ENCODE results near the gene XPR1. TPM values are rescaled to one million over a fixed set of nuclear protein-coding genes. Genes with fewer than 3 reads are reported as not detected.

Gene XPR1
- total RNA-seq (10 to 100 TPM; 13.0 to 16.2 (median 14.7) TPM), total RNA-seq (31.3 to 82.5 (median 48.6) reads per million in 29 experiments)
- 13.6 TPM for total RNA-seq (2013)

DNA sequence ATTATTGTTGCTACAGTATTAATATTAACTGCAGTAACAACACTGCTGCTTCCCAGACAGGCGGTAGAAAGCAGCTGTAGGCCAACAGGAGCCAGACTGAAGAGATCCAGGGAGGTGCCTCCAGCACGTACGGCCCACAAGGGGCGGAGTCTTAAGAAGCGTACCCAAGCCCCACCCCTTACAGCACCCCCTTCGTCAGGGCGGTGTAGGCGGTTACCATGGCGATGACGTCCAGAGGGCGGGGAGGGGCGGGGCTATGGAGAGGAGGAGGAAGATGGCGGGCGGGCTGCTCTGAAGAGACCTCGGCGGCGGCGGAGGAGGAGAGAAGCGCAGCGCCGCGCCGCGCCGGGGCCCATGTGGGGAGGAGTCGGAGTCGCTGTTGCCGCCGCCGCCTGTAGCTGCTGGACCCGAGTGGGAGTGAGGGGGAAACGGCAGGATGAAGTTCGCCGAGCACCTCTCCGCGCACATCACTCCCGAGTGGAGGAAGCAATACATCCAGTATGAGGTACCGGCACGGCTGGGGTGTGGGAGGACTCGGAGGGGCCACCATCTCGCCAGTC lies at the start of gene XPR1:
Gene XPR1 (plus strand): TSS at position 257 of the 560 bp plus-strand sequence. CDS start 180 bp downstream, at position 437.
- DNase-seq (peak; percentile 94 to 100 (median 99)), ATAC-seq (replicated peaks in 1 of 4) (peak; percentile 93 to 98 (median 94))
- H3K9me3 ChIP-seq, result no peaks in the 10 kb centered on the region
- peak within 1 kb of the TSS; percentile 92 for H3K27ac ChIP-seq (ENCODE audit: low read length)
- Mint-ChIP-seq H3K27me3 (peaks cover 0 to 6% of the 10 kb centered on the region in 2 donors), H3K27ac (peak within 1 kb of the TSS; percentile 79 to 90), H3K4me3 (peak within 1 kb of the TSS in 1 of 3 donors; percentile 28), H3K9me3 (no peaks in the 10 kb centered on the region), H3K4me1 (peaks cover 0 to 13% (median 11%) of the 10 kb centered on the region in 3 donors), H3K36me3 (peaks cover 4% of the 10 kb centered on the region)
- ChIA-PET CTCF (interaction anchor here (0.6 to 1.4 kb wide), 7 partner anchors 24 to 1757 kb away, joined by 3 to 4 read pairs (median 4); no protein-coding TSS in a partner anchor), POLR2A (interaction anchor here in 1 of 2 donors (1.1 kb wide), 2 partner anchors 128 to 396 kb away, joined by 3 to 4 read pairs; no protein-coding TSS in a partner anchor)
- WGBS (ENCODE audit: insufficient coverage), result under 1% methylated on average over 34 of the region's 41 CpGs
- peaks cover 6 to 15% of the 10 kb centered on the region in 2 experiments for H3K4me1 ChIP-seq (ENCODE audit: control insufficient read depth in 1 of 2, extremely low read depth in 1 of 2, insufficient read depth in 2 of 2, low read length in 2 of 2)
- peaks cover 0 to 2% of the 10 kb centered on the region in 2 experiments for H3K27me3 ChIP-seq (replicated peaks in 1 of 2; ENCODE audit: control insufficient read depth in 2 of 2, extremely low read depth in 1 of 2, insufficient read depth in 2 of 2, low read length in 1 of 2)
- no peaks in the 10 kb centered on the region for H3K36me3 ChIP-seq (ENCODE audit: control insufficient read depth in 2 of 2, extremely low read depth in 1 of 2, insufficient read depth in 1 of 2, low read length in 1 of 2)
- peak within 1 kb of the TSS; percentile 91 to 98 for H3K4me3 ChIP-seq (ENCODE audit: control insufficient read depth in 1 of 2, extremely low read depth in 1 of 2, low read length in 1 of 2)

- Histone ChIP-seq H3K9me3 (no peaks in the 10 kb centered on the region), H3K4me1 (ENCODE audit: control insufficient read depth in 1 of 2, extremely low read depth in 1 of 2, insufficient read depth in 2 of 2, low read length in 2 of 2) (no peaks in the 10 kb centered on the region), H3K27me3 (replicated peaks in 1 of 2; ENCODE audit: control insufficient read depth in 2 of 2, extremely low read depth in 1 of 2, insufficient read depth in 2 of 2, low read length in 1 of 2) (no peaks in the 10 kb centered on the region), H3K27ac (ENCODE audit: low read length) (no peak overlapping the region), H3K36me3 (ENCODE audit: control insufficient read depth in 2 of 2, extremely low read depth in 1 of 2, insufficient read depth in 1 of 2, low read length in 1 of 2) (no peaks in the 10 kb centered on the region), H3K4me3 (ENCODE audit: control insufficient read depth in 1 of 2, extremely low read depth in 1 of 2, low read length in 1 of 2) (no peak overlapping the region)
- Mint-ChIP-seq H3K27ac (peak overlapping the region in 1 of 2 donors; percentile 70), H3K36me3 (no peaks in the 10 kb centered on the region), H3K4me1 (peaks cover 5 to 14% (median 9%) of the 10 kb centered on the region in 3 donors), H3K4me3 (no peak overlapping the region), H3K27me3 (peaks cover 0 to 6% of the 10 kb centered on the region in 2 donors), H3K9me3 (peaks cover 0 to 5% (median 0%) of the 10 kb centered on the region in 3 donors)
- 97% methylated on average over 5 of the region's 8 CpGs for WGBS (ENCODE audit: insufficient coverage)
- ChIA-PET CTCF (interaction anchor here (0.6 to 0.7 kb wide), 2 partner anchors 35 to 276 kb away, joined by 3 read pairs; no protein-coding TSS in a partner anchor), POLR2A (no interaction called here)
- no peak for DNase-seq
- ATAC-seq (replicated peaks in 1 of 4), result no peak
These were observed 47.0 kb upstream of the XPR1 start for GRCh38 chr1:180584869-180585268.

DNA sequence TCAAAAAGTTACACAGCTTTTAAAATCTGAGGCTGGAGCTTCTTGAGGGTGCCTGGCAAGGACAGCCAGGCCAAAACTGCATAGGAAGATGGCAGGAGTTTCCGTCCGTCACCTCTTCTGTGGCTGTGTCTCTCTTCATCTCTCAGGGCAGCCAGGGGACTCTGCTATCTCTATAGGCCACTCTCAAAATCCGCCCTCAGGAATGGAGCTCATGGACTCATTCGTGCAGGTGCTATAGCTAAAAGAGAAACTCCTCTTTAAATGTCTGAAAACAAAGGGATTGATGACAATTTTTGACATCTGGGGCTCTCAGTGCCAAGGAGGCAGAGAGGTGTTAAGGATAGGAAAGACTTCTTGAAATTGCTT lies 45.8 kb upstream of the XPR1 start:
- no peak overlapping the region for H3K27ac Mint-ChIP-seq
- H3K4me1 ChIP-seq (ENCODE audit: control insufficient read depth in 1 of 2, extremely low read depth in 1 of 2, insufficient read depth in 2 of 2, low read length in 2 of 2), result no peaks in the 10 kb centered on the region
- no peaks in the 10 kb centered on the region for H3K36me3 Mint-ChIP-seq
- H3K4me3 ChIP-seq (ENCODE audit: control insufficient read depth in 1 of 2, extremely low read depth in 1 of 2, low read length in 1 of 2), result no peak overlapping the region
- no peak overlapping the region for H3K4me3 Mint-ChIP-seq
- no peaks in the 10 kb centered on the region for H3K27me3 ChIP-seq (replicated peaks in 1 of 2; ENCODE audit: control insufficient read depth in 2 of 2, extremely low read depth in 1 of 2, insufficient read depth in 2 of 2, low read length in 1 of 2)
- H3K9me3 Mint-ChIP-seq, result peaks cover 0 to 5% (median 0%) of the 10 kb centered on the region in 3 donors
- DNase-seq (no peak), ATAC-seq (replicated peaks in 1 of 4) (no peak)
- H3K27me3 Mint-ChIP-seq, result peaks cover 0 to 6% of the 10 kb centered on the region in 2 donors
- no peaks in the 10 kb centered on the region for H3K36me3 ChIP-seq (ENCODE audit: control insufficient read depth in 2 of 2, extremely low read depth in 1 of 2, insufficient read depth in 1 of 2, low read length in 1 of 2)
- peaks cover 5 to 14% (median 9%) of the 10 kb centered on the region in 3 donors for H3K4me1 Mint-ChIP-seq
- H3K27ac ChIP-seq (ENCODE audit: low read length), result no peak overlapping the region
- ChIA-PET CTCF (interaction anchor here in 1 of 2 donors (0.5 to 1.3 kb wide), 2 partner anchors 45 to 278 kb away, joined by 3 to 4 read pairs; no protein-coding TSS in a partner anchor), POLR2A (no interaction called here)
- 100% methylated on average over 2 of the region's 4 CpGs for WGBS (ENCODE audit: insufficient coverage)
- no peaks in the 10 kb centered on the region for H3K9me3 ChIP-seq

- ChIA-PET CTCF (interaction anchor here in 1 of 2 donors (1.3 kb wide), 1 partner anchor 277 kb away, joined by 4 read pairs; no protein-coding TSS in a partner anchor), POLR2A (no interaction called here)
- Histone ChIP-seq H3K9me3 (no peaks in the 10 kb centered on the region), H3K27me3 (replicated peaks in 1 of 2; ENCODE audit: control insufficient read depth in 2 of 2, extremely low read depth in 1 of 2, insufficient read depth in 2 of 2, low read length in 1 of 2) (no peaks in the 10 kb centered on the region), H3K27ac (ENCODE audit: low read length) (no peak overlapping the region), H3K4me1 (ENCODE audit: control insufficient read depth in 1 of 2, extremely low read depth in 1 of 2, insufficient read depth in 2 of 2, low read length in 2 of 2) (no peaks in the 10 kb centered on the region), H3K4me3 (ENCODE audit: control insufficient read depth in 1 of 2, extremely low read depth in 1 of 2, low read length in 1 of 2) (no peak overlapping the region), H3K36me3 (ENCODE audit: control insufficient read depth in 2 of 2, extremely low read depth in 1 of 2, insufficient read depth in 1 of 2, low read length in 1 of 2) (no peaks in the 10 kb centered on the region)
- 33% methylated on average over 1 of the region's 1 CpG for WGBS (ENCODE audit: insufficient coverage)
- ATAC-seq (replicated peaks in 1 of 4) (no peak), DNase-seq (no peak)
- Mint-ChIP-seq H3K36me3 (no peaks in the 10 kb centered on the region), H3K27me3 (peaks cover 0 to 6% of the 10 kb centered on the region in 2 donors), H3K4me3 (no peak overlapping the region), H3K4me1 (peaks cover 5 to 14% (median 9%) of the 10 kb centered on the region in 3 donors), H3K9me3 (peaks cover 0 to 5% (median 0%) of the 10 kb centered on the region in 3 donors), H3K27ac (no peak overlapping the region)
These were observed 45.1 kb upstream of the XPR1 start for GRCh38 chr1:180586671-180587155.

GRCh38 chr1:180588121-180588520 lies 43.7 kb upstream of the XPR1 start:
- no peaks in the 10 kb centered on the region for H3K36me3 Mint-ChIP-seq
- H3K27me3 Mint-ChIP-seq, result peaks cover 0 to 6% of the 10 kb centered on the region in 2 donors
- ChIA-PET POLR2A (no interaction called here), CTCF (no interaction called here)
- H3K27ac Mint-ChIP-seq, result no peak overlapping the region
- Histone ChIP-seq H3K9me3 (no peaks in the 10 kb centered on the region), H3K27me3 (replicated peaks in 1 of 2; ENCODE audit: control insufficient read depth in 2 of 2, extremely low read depth in 1 of 2, insufficient read depth in 2 of 2, low read length in 1 of 2) (no peaks in the 10 kb centered on the region), H3K4me1 (ENCODE audit: control insufficient read depth in 1 of 2, extremely low read depth in 1 of 2, insufficient read depth in 2 of 2, low read length in 2 of 2) (no peaks in the 10 kb centered on the region), H3K36me3 (ENCODE audit: control insufficient read depth in 2 of 2, extremely low read depth in 1 of 2, insufficient read depth in 1 of 2, low read length in 1 of 2) (no peaks in the 10 kb centered on the region), H3K4me3 (ENCODE audit: control insufficient read depth in 1 of 2, extremely low read depth in 1 of 2, low read length in 1 of 2) (no peak overlapping the region), H3K27ac (ENCODE audit: low read length) (no peak overlapping the region)
- DNase-seq (no peak), ATAC-seq (replicated peaks in 1 of 4) (no peak)
- H3K4me1 Mint-ChIP-seq, result peaks cover 5 to 14% (median 9%) of the 10 kb centered on the region in 3 donors
- no peak overlapping the region for H3K4me3 Mint-ChIP-seq
- peaks cover 0 to 5% (median 0%) of the 10 kb centered on the region in 3 donors for H3K9me3 Mint-ChIP-seq
- WGBS (ENCODE audit: insufficient coverage), result no CpG with 5 or more reads among the region's 2 CpGs

GRCh38 chr1:180590889-180591288 lies 40.9 kb upstream of the XPR1 start:
- Mint-ChIP-seq H3K27ac (no peak overlapping the region), H3K36me3 (no peaks in the 10 kb centered on the region), H3K27me3 (peaks cover 2 to 3% of the 10 kb centered on the region in 2 donors), H3K4me1 (peaks cover 0 to 4% (median 0%) of the 10 kb centered on the region in 3 donors), H3K9me3 (peaks cover 0 to 5% (median 0%) of the 10 kb centered on the region in 3 donors), H3K4me3 (no peak overlapping the region)
- H3K27ac ChIP-seq (ENCODE audit: low read length), result no peak overlapping the region
- WGBS (ENCODE audit: insufficient coverage), result 82% methylated on average over 1 of the region's 2 CpGs
- H3K27me3 ChIP-seq (replicated peaks in 1 of 2; ENCODE audit: control insufficient read depth in 2 of 2, extremely low read depth in 1 of 2, insufficient read depth in 2 of 2, low read length in 1 of 2), result no peaks in the 10 kb centered on the region
- ATAC-seq (replicated peaks in 1 of 4) (no peak), DNase-seq (no peak)
- POLR2A ChIA-PET, result interaction anchor here in 1 of 2 donors (0.6 kb wide), 1 partner anchor 233 kb away, joined by 3 read pairs; no protein-coding TSS in a partner anchor
- no peaks in the 10 kb centered on the region for H3K4me1 ChIP-seq (ENCODE audit: control insufficient read depth in 1 of 2, extremely low read depth in 1 of 2, insufficient read depth in 2 of 2, low read length in 2 of 2)
- no peaks in the 10 kb centered on the region for H3K9me3 ChIP-seq
- CTCF ChIA-PET, result no interaction called here
- H3K36me3 ChIP-seq (ENCODE audit: control insufficient read depth in 2 of 2, extremely low read depth in 1 of 2, insufficient read depth in 1 of 2, low read length in 1 of 2), result no peaks in the 10 kb centered on the region
- no peak overlapping the region for H3K4me3 ChIP-seq (ENCODE audit: control insufficient read depth in 1 of 2, extremely low read depth in 1 of 2, low read length in 1 of 2)

Measured in T-cell (primary cell).